Pulmonary artery endothelial cell (primary cell): ENCODE measurements around the gene ATG5. TPM values are rescaled to one million over a fixed set of nuclear protein-coding genes. Genes with fewer than 3 reads are reported as not detected.

Experiments
- total RNA-seq: library from RNA; depleted of rRNA; stranded (reverse); fragments of >200 nt; gene quantifications from 2 replicates; pipeline ENCODE4 v1.2.3, GENCODE V29; 2014

ATG5 gene
- total RNA-seq, 1 donor from 2014 or later, result 48.2 TPM

Other genes with a start within 250 kb of the ATG5 start
- 0.04 and 1.5 TPM in 2 replicates for gene PRDM1, start 239.4 kb downstream of the ATG5 start, total RNA-seq
- gene CRYBG1, start 35.0 kb upstream of the ATG5 start, total RNA-seq, result 19.8 and 26.8 TPM in 2 replicates